Keratinocyte (primary cell): Measurements from ENCODE around the gene ZNF248. TPM values are rescaled to one million over a fixed set of nuclear protein-coding genes. Genes with fewer than 3 reads are reported as not detected.

Experiments
- DNase-seq: peaks from one replicate; pipeline ENCODE4 v3.0.0-alpha.2; 2011; ENCODE audit warnings: low read depth, missing footprints, low spot score
- FAIRE-seq: peaks from 2 replicates; lab custom pipeline; 2011; peaks lifted over from hg19 to GRCh38; lab: Jason Lieb, UNC
- H2AFZ ChIP-seq: 2 replicates; pipeline ENCODE4 v1.6.0; 2012; ENCODE audit warnings: low read length, control low read depth, inconsistent platforms; ENCODE audit not compliant: control insufficient read depth
- H3K27ac ChIP-seq: 2 replicates; pipeline ENCODE4 v1.5.1; 2011; ENCODE audit warnings: low read length; ENCODE audit not compliant: control insufficient read depth, insufficient read depth
- H3K27me3 ChIP-seq: 3 replicates; pipeline ENCODE4 v1.6.0; 2011; ENCODE audit warnings: low read length; ENCODE audit not compliant: control insufficient read depth, insufficient read depth; ENCODE audit errors: extremely low read depth
- H3K36me3 ChIP-seq, 2 experiments: 2 replicates in 1 of 2; 3 replicates in 1 of 2; pipeline ENCODE4 v1.5.1; 2011; ENCODE audit warnings: low read length in 2 of 2, mild to moderate bottlenecking in 1 of 2; ENCODE audit not compliant: control insufficient read depth in 2 of 2, insufficient read depth in 2 of 2; ENCODE audit errors: extremely low read depth in 1 of 2
- H3K4me1 ChIP-seq: 3 replicates; pipeline ENCODE4 v1.5.1; 2011; ENCODE audit warnings: low read length; ENCODE audit not compliant: control insufficient read depth, insufficient read depth; ENCODE audit errors: extremely low read depth
- H3K4me2 ChIP-seq: 3 replicates; pipeline ENCODE4 v1.6.0; 2011; ENCODE audit warnings: low read depth, low read length; ENCODE audit not compliant: control insufficient read depth, insufficient read depth; ENCODE audit errors: extremely low read depth
- H3K4me3 ChIP-seq, 3 experiments: fragments of 200-600 bp in 1 of 3; sonication (generic) in 1 of 3; 2 replicates in 2 of 3; 3 replicates in 1 of 3; pipeline ENCODE4 v1.5.1; 2011 to 2016; ENCODE audit warnings: low read length in 3 of 3, mild to moderate bottlenecking in 3 of 3, control low read depth in 2 of 3, inconsistent platforms in 1 of 3, low read depth in 1 of 3, mixed read lengths in 1 of 3, mixed run types in 1 of 3, moderate library complexity in 1 of 3; ENCODE audit not compliant: control insufficient read depth in 2 of 3, insufficient read depth in 2 of 3; ENCODE audit errors: extremely low read depth in 1 of 3
- H3K79me2 ChIP-seq: 2 replicates; pipeline ENCODE4 v1.6.0; 2012; ENCODE audit warnings: low read length; ENCODE audit not compliant: control insufficient read depth, insufficient read depth
- H3K9ac ChIP-seq: 3 replicates; pipeline ENCODE4 v1.6.0; 2011; ENCODE audit warnings: low read length; ENCODE audit not compliant: control insufficient read depth, insufficient read depth; ENCODE audit errors: extremely low read depth
- H3K9me1 ChIP-seq: 3 replicates; pipeline ENCODE4 v1.6.0; 2011; ENCODE audit warnings: low read length; ENCODE audit not compliant: control insufficient read depth, insufficient read depth; ENCODE audit errors: extremely low read depth
- H3K9me3 ChIP-seq: 2 replicates; pipeline ENCODE4 v1.5.1; 2012; ENCODE audit warnings: low read depth, low read length; ENCODE audit not compliant: control insufficient read depth
- H4K20me1 ChIP-seq: 3 replicates; pipeline ENCODE4 v1.6.0; 2011; ENCODE audit warnings: low read length; ENCODE audit not compliant: control insufficient read depth, insufficient read depth; ENCODE audit errors: extremely low read depth
- EZH2 ChIP-seq: IDR thresholded peaks from one replicate; pipeline ENCODE4 v1.6.1; 2012; ENCODE audit warnings: inconsistent platforms, mild to moderate bottlenecking, low read length, moderate library complexity
- dilution Hi-C: fragments of 300-500 bp; cut with MboI; formaldehyde crosslinking; loops from one replicate; pipeline ENCODE4 v1.7.0; 2020; ENCODE audit warnings: low sequenced_read_pairs; ENCODE audit not compliant: extremely low pct_ligation_motif_present
- polyA plus RNA-seq, 5 experiments: library from polyadenylated mRNA; depleted of rRNA in 3 of 5; stranded (reverse) in 3 of 5; stranded (forward) in 1 of 5; unstranded in 1 of 5; fragments of >200 nt; gene quantifications; 1 replicate in 1 of 5; 2 replicates in 3 of 5; 3 replicates in 1 of 5; pipeline versions ENCODE4 v1.2.1 to v1.2.3, GENCODE V29; 2011 to 2012; ENCODE audit warnings: missing spikeins in 2 of 5, low read depth in 1 of 5, low replicate concordance in 1 of 5
- TF ChIP-seq, protein P1 (sequence below), 3 experiments: IDR thresholded peaks in 1 of 3; conservative IDR thresholded peaks in 1 of 3; optimal IDR thresholded peaks in 1 of 3; 2 replicates in 2 of 3; 3 replicates in 1 of 3; pipeline versions ENCODE3 to v1.5.1; 2011; ENCODE audit warnings: low read length in 3 of 3, mild to moderate bottlenecking in 3 of 3, moderate library complexity in 2 of 3, control low read depth in 1 of 3, inconsistent platforms in 1 of 3; ENCODE audit not compliant: insufficient read depth in 2 of 3; ENCODE audit errors: extremely low read depth in 1 of 3

The ZNF248 gene
- polyA plus RNA-seq, 1 donor (not counting 4 experiments of a cell fraction or from before 2014, with no cell fraction given) = 4.9 TPM

DNA sequence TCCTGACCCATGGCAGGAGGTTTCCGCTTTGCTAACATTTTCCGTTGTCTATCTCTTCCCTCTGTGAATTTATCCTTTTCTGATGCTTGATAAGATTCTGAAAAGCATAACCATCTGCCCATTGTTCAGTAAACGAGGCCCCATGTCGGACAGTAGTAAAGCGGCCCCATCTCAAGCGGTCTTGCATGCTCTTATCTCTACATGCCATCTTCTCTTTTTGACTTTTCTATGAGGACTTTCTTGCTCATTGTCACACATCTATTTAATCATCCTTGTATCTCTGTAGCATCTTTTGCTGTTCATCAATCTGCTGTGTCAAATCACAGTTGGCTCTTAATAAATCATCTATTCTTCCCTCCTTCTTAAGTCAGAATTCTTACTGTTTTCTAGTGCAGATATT, 37.6 kb downstream of the ZNF248 start:
- Histone ChIP-seq H4K20me1 (no peaks in the 10 kb centered on the region), H3K79me2 (no peaks in the 10 kb centered on the region), H3K27ac (no peak overlapping the region), H3K9me1 (no peaks in the 10 kb centered on the region), H3K36me3 (no peaks in the 10 kb centered on the region), H3K4me2 (no peak overlapping the region), H3K9ac (no peak overlapping the region), H3K4me1 (no peaks in the 10 kb centered on the region), H3K4me3 (no peak overlapping the region), H2AFZ (no peak overlapping the region), H3K9me3 (no peaks in the 10 kb centered on the region), H3K27me3 (no peaks in the 10 kb centered on the region)
- dilution Hi-C loops = no loop called here
- FAIRE-seq (no peak), DNase-seq (no peak)
- no peak for TF ChIP-seq EZH2
- TF ChIP-seq, protein P1, sequence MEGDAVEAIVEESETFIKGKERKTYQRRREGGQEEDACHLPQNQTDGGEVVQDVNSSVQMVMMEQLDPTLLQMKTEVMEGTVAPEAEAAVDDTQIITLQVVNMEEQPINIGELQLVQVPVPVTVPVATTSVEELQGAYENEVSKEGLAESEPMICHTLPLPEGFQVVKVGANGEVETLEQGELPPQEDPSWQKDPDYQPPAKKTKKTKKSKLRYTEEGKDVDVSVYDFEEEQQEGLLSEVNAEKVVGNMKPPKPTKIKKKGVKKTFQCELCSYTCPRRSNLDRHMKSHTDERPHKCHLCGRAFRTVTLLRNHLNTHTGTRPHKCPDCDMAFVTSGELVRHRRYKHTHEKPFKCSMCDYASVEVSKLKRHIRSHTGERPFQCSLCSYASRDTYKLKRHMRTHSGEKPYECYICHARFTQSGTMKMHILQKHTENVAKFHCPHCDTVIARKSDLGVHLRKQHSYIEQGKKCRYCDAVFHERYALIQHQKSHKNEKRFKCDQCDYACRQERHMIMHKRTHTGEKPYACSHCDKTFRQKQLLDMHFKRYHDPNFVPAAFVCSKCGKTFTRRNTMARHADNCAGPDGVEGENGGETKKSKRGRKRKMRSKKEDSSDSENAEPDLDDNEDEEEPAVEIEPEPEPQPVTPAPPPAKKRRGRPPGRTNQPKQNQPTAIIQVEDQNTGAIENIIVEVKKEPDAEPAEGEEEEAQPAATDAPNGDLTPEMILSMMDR (optimal IDR thresholded peaks at IDR 0.05 in 1 of 3, IDR thresholded peaks at IDR 0.05 in 1 of 3, conservative IDR thresholded peaks at IDR 0.05 in 1 of 3; ENCODE audit: extremely low read depth in 1 of 3, insufficient read depth in 2 of 3, low read length in 3 of 3) = no peak

DNA sequence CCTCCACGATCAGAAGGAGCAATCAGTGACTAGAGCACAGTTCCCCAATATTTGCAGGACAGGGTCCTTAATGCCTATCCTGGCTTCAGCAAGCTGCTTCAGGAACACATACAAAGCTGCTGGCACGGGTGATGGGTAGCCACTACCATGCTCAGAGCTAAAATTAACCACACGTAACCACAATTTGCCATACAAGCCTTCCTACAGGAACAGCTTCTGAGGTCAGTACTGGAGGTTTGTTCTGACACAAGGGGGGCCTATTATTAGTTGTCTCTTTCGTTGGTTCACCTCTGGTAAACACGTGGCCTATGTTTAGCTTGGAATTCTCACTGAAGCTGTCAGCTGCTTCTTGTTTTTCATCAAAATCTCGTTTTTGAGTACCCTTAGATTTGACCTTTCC, 41.1 kb downstream of the ZNF248 start:
- no peak overlapping the region for H3K9ac ChIP-seq
- no peak for FAIRE-seq
- no peak overlapping the region for H3K4me2 ChIP-seq
- H3K27ac ChIP-seq = no peak overlapping the region
- no peaks in the 10 kb centered on the region for H3K4me1 ChIP-seq
- H2AFZ ChIP-seq = no peak overlapping the region
- H3K9me3 ChIP-seq = peaks cover 2% of the 10 kb centered on the region
- DNase-seq = no peak
- H3K9me1 ChIP-seq = no peaks in the 10 kb centered on the region
- H3K4me3 ChIP-seq = no peak overlapping the region
- no peaks in the 10 kb centered on the region for H3K27me3 ChIP-seq
- no peaks in the 10 kb centered on the region for H4K20me1 ChIP-seq
- no peaks in the 10 kb centered on the region for H3K79me2 ChIP-seq
- TF ChIP-seq, protein P1 (optimal IDR thresholded peaks at IDR 0.05 in 1 of 3, IDR thresholded peaks at IDR 0.05 in 1 of 3, conservative IDR thresholded peaks at IDR 0.05 in 1 of 3; ENCODE audit: extremely low read depth in 1 of 3, insufficient read depth in 2 of 3, low read length in 3 of 3) = no peak
- TF ChIP-seq EZH2 = no peak
- no peaks in the 10 kb centered on the region for H3K36me3 ChIP-seq
- dilution Hi-C loops = no loop called here
